IMR-90 (cell line): ENCODE data around the gene ZNF763.
"Not testable (repeated sequence)": the region's sequence is repeated elsewhere in the genome, so short reads cannot be mapped to it uniquely, and the experiment has no call there.

Source experiments
- CTCF ChIP-seq: conservative IDR thresholded peaks from 2 replicates; pipeline ENCODE4 v1.5.1; 2012; ENCODE audit warnings: mild to moderate bottlenecking, low read depth, low read length, improper control_type of control experiment
- ELK1 ChIP-seq: fragments of 150-350 bp; IDR thresholded peaks from 2 replicates; pipeline ENCODE4 v1.6.1; 2016; ENCODE audit warnings: low read depth, mild to moderate bottlenecking, low read length, moderate library complexity, borderline replicate concordance
- FOS ChIP-seq: fragments of 150-350 bp; IDR thresholded peaks from 2 replicates; pipeline ENCODE4 v1.6.1; 2016; ENCODE audit warnings: low read depth, low read length
- MAFK ChIP-seq: IDR thresholded peaks from 2 replicates; pipeline ENCODE4 v1.6.1; 2012; ENCODE audit warnings: low read depth, low read length, improper control_type of control experiment
- MXI1 ChIP-seq: IDR thresholded peaks from 2 replicates; pipeline ENCODE4 v1.6.1; 2012; ENCODE audit warnings: low read depth, mild to moderate bottlenecking, low read length, moderate library complexity, borderline replicate concordance
- POLR2A ChIP-seq: IDR thresholded peaks from 2 replicates; pipeline ENCODE4 v1.6.1; 2012; ENCODE audit warnings: mild to moderate bottlenecking, low read depth, low read length
- RAD21 ChIP-seq: IDR thresholded peaks from 2 replicates; pipeline ENCODE4 v1.6.1; 2012; ENCODE audit warnings: low read length, improper control_type of control experiment
- SMC3 ChIP-seq: fragments of 150-350 bp; IDR thresholded peaks from 2 replicates; pipeline ENCODE4 v1.6.1; 2016; ENCODE audit warnings: low read depth, mild to moderate bottlenecking, antibody characterized with exemption, low read length, moderate library complexity
- USF2 ChIP-seq: fragments of 150-350 bp; IDR thresholded peaks from 2 replicates; pipeline ENCODE4 v1.6.1; 2017; ENCODE audit warnings: mild to moderate bottlenecking, antibody characterized with exemption, low read length, low read depth

- TF ChIP-seq POLR2A, CTCF, FOS, USF2, MAFK, RAD21, ELK1, MXI1, SMC3: not testable (repeated sequence)
Observed at GRCh38 chr19:11938383-11938782, 26.5 kb upstream of the ZNF763 start.
